Skin of body (tissue), 2 donors: ENCODE measurements around the gene WASF2. TPM values are rescaled to one million over a fixed set of nuclear protein-coding genes. Genes with fewer than 3 reads are reported as not detected.
"Not testable (repeated sequence)": the region's sequence is repeated elsewhere in the genome, so short reads cannot be mapped to it uniquely, and the experiment has no call there.

ENCODE experiments used
- DNase-seq: peaks from one replicate; lab custom pipeline; 2025; lab: John Stamatoyannopoulos, UW
- total RNA-seq: library from RNA; depleted of rRNA; stranded (reverse); fragments of >200 nt; gene quantifications from one replicate; pipeline ENCODE4 v1.2.3, GENCODE V29; 2014

Gene WASF2
- total RNA-seq, 1 donor from 2014 or later: 38.6 TPM

GRCh38 chr1:27398405-27399149 is 91.4 kb downstream of the WASF2 start:
- no peak for DNase-seq

GRCh38 chr1:27397749-27398148 is 92.2 kb downstream of the WASF2 start:
- DNase-seq: no peak

GRCh38 chr1:27397110-27397509 is 92.9 kb downstream of the WASF2 start:
- no peak for DNase-seq

DNA sequence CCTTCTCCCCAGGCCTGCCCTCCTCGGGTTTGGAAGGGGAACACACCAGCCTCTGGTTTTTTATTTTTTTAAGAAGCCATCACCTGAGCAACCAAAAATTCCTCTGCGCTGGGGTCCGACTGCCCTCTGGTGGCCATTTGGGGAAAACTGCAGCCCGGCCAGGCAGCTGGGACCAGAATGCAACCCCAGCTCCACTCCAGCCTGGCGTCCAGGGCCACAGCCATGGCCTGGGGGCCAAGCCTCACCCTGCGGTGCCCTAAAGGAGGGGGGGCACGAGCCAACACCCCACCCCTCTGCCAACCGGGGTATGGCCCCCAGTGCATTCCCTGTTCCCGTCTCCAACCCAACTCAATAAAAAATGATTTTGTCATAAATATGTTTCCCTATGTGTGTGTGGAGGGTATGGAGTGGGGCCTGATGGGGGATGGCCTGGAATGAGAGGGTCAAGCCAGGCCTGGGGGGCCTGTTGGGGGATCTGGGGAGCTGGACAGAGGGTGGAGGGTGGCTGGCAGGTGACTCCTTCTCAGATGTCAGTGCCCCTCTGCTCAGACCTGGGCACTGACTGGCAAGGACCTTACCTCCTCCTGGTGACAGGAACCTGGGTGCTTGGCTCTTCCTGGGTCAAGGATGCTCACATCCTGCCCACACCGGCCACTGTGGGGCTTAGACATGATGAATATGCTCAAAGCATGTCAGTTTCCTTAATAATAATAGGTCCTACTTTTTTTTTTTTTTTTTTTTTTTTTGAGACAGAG is 94.3 kb downstream of the WASF2 start:
- DNase-seq: peak; percentile 59

- DNase-seq: no peak
Observed at GRCh38 chr1:27394925-27395324, 95.0 kb downstream of the WASF2 start.

- no peak for DNase-seq
Observed at GRCh38 chr1:27394282-27394658, 95.7 kb downstream of the WASF2 start.

- no peak for DNase-seq
Observed at GRCh38 chr1:27393641-27394281, 96.2 kb downstream of the WASF2 start.

DNA sequence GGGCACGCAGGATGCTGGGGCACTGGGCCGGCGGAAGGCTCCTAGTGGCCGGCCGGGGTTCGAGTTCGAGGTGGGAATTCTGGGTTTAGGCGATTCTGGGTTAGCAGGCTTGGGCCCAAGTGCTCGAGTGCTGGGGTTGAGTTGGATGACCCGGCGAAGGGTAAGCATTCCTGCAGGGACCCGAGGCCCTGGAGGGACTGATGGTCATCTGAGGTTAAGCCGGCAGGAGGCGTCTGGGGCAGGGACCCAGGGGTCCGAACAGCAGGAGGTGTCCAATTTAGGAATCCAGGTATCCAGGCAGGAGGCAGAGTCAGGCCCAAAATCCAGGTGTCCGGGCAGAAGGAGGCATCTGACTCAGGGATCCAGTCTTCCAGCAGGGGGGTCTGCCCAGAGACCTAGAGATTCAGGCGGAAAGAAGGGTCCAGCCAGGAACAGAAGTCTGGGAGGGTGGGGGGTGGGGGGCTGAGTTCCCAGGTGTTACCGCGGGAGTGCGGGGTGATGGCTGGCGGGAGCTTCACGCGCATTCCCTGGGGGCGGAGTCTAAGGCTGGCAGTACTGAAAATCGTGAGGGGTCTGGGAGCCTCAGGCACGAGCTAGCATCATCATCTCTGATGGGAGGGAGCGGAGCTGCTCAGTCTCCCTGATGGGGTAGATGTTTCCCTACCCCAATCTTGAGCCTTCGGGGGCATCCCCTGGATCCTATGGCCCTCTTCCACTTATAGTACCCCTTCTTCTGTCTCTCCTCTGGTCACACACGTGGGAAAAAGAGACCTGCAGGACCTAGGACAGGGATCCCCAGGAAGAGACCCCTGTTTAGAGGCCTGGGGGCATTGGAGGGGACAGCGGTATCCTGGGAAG is 97.0 kb downstream of the WASF2 start:
- no peak for DNase-seq

DNA sequence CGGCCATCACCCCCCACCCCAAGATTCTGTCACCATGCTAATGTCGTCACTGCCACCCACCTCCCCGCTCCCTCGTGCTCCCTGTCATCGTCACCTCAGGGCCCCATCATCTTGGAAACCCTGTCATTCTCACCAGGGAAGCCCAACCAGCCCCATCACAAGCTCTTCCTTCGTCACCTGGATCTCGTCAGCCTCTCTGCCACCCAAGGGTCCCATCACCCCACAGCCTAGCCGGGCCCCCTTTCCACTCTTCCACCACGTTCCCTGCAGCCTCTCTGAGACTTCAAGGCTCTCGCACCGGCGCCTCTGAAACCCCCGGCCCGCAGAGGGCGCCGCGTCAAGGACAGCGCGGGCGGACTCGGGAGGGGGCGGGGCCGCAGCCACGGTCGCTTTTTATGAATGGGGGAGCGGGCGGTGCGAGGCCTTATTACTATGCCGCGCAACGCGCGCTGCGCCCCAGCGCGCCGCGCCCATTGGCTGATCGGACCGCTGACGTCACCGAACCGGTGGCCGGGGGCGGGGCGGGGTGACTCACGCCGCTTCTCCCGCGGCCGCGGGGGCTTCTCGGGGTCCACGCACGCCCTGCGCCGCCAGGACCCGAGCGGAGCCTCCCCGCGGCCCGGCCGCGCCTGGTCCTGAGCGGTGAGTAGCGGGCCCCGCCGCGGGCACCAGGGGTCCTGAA is 97.7 kb downstream of the WASF2 start, which contains the start of gene GPR3:
Gene GPR3, plus strand, starts transcription at position 527 of the 682 bp plus-strand sequence. CDS start 1,177 bp downstream, outside the sequence.
- peak; percentile 83 for DNase-seq

- no peak for DNase-seq
Observed at GRCh38 chr1:27391511-27392095, 98.4 kb downstream of the WASF2 start.

- no peak for DNase-seq
Observed at GRCh38 chr1:27388337-27389005, 101.5 kb downstream of the WASF2 start.

DNA sequence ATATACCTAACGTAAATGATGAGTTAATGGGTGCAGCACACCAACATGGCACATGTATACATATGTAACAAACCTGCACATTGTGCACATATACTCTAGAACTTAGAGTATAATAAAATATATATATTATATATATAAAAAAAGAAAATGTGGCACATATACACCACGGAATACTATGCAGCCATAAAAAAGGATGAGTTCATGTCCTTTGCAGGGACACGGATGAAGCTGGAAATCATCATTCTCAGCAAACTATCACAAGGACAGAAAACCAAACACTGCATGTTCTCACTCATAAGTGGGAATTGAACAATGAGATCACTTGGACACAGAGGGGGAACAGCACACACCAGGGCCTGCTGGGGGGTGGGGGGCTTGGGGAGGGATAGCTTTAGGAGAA is 105.2 kb downstream of the WASF2 start:
- not testable (repeated sequence) for DNase-seq

GRCh38 chr1:27383661-27384060 is 106.3 kb downstream of the WASF2 start:
- DNase-seq: no peak

- DNase-seq: no peak
Observed at GRCh38 chr1:27383039-27383605, 106.8 kb downstream of the WASF2 start, which contains the start of gene CD164L2. Gene CD164L2, minus strand, starts transcription at chr1:27383333. Its CDS starts 94 bp downstream, at chr1:27383239.

DNA sequence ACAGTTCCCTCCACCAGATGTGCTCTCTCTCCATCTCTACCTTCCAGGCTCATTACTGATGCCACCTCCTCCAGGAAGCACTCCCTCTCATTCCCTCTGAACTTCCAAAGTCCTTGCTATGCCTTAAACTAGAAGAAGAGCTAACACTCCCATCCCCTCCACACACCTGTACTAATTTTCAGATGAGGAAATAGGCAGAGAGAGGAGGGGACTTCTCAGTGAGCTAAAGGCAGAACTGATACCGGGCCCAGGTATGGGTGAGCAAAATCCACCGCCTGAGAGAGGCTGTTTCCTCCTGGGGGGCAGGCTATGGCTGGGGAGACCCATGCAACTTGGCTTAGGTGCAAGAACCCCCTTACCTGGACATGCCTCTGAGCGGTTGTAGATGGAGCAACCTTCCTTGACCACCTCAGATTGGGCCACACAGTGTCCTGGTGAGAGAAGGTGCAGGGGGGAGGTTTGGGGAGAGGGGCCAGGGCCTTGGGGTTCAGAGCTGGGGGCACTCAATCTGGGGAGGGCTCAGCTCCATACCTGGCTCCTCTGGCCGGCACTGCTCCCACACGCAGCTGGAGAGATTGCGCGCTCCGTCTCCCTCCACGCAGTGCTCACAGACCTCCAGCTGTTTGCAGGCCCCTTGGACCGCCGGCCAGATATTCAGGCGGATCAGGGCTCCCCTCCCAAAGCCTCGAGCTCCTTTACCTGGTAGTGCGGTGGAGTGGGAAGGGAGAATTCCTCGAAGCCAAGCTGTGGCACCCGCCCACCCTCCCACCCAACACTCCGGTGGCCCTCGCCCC is 107.8 kb downstream of the WASF2 start:
- no peak for DNase-seq

DNA sequence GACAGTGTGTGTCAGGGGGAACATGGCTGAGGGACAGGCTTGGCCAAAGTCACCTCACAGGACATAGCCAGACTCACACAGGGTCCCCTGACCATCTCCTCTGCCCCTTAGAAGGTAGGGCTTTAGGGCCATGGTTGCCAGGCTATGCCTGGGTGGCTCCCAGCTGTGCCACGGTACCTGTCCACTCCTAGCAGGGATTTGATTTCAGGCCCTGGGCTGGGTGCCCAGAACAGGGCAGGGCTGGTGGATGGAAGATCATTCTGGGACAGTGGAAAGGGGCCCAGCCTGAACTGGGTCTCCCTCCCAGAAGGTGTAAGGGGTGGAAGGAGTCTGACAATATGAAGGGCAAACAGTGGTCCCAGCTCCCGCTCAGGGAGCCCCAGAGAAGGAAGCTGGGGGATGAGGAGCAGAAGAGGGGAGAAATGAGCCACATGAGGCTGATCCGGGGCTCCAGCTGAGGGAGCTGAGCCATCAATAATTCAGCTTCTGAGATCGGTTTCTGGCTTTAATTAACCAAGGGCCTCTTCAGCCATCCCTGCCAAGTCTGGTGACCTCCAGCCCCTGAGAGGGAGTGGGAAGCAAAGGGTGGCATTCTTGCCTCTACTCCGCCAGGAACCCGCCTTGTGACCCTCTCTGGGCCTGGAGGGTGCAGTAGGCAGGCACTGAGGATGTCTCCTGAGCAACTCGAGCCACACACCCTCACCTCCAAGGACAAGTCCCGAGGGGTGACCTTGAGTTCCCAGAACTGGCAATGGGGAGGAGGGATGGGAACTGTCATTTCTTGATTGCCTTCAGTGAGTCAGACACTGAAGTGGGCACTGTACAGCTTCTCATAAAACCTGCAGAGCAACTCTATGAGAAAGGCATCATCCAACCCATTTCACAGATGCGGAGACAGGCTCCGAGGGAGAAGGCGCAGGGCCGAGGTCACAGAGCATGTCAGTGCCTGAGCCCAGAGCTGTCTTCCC is 108.9 kb downstream of the WASF2 start:
- DNase-seq: no peak

GRCh38 chr1:27380224-27380623 is 109.7 kb downstream of the WASF2 start:
- no peak for DNase-seq
